ENCODE measurements around the gene GRB2. TPM values are rescaled to one million over a fixed set of nuclear protein-coding genes. Genes with fewer than 3 reads are reported as not detected.

GRB2 gene
- total and polyA plus RNA-seq, 2 of the 8 experiments (the other 6 are each of a cell fraction or from before 2014, with no cell fraction given) = 44.2 to 101 TPM

- Histone ChIP-seq H2BK15ac (ENCODE audit: low read length) (no peak overlapping the region), H3K4me3 (ENCODE audit: extremely low read depth in 1 of 4, insufficient read depth in 2 of 4, low read depth in 3 of 4, low read length in 4 of 4) (no peak overlapping the region), H4K5ac (ENCODE audit: insufficient read length, low read depth, low read length) (no peak overlapping the region), H3K4ac (replicated peaks; ENCODE audit: insufficient read length, low read depth, low read length) (no peak overlapping the region), H4K8ac (ENCODE audit: extremely low read depth, insufficient read depth, low read length) (no peak overlapping the region), H3K27ac (ENCODE audit: low read depth, low read length) (no peak overlapping the region), H3K79me1 (ENCODE audit: low read depth, low read length) (no peaks in the 10 kb centered on the region), H3K79me2 (ENCODE audit: control insufficient read depth in 1 of 2, insufficient read depth in 2 of 2, low read length in 2 of 2) (no peaks in the 10 kb centered on the region), H2BK20ac (ENCODE audit: low read length) (no peak overlapping the region), H3K27me3 (replicated peaks in 1 of 4; ENCODE audit: control insufficient read depth in 3 of 4, extremely low read depth in 1 of 4, insufficient read depth in 3 of 4, low read length in 3 of 4) (no peaks in the 10 kb centered on the region), H2AK5ac (ENCODE audit: low read depth, low read length) (no peak overlapping the region), H4K91ac (replicated peaks; ENCODE audit: insufficient read length, low read length) (no peak overlapping the region), H3K4me1 (replicated peaks in 1 of 4; ENCODE audit: control insufficient read depth in 3 of 4, insufficient read depth in 4 of 4, low read length in 3 of 4) (peaks cover 0 to 7% (median 4%) of the 10 kb centered on the region in 4 experiments; a peak in 6 of 7 replicates), H3K56ac (replicated peaks; ENCODE audit: insufficient read length, low read depth, low read length) (no peak overlapping the region), H2BK120ac (replicated peaks; ENCODE audit: low read depth, low read length) (no peak overlapping the region), H3K36me3 (ENCODE audit: control insufficient read depth in 2 of 4, insufficient read depth in 4 of 4, low read length in 3 of 4) (no peaks in the 10 kb centered on the region), H3K4me2 (ENCODE audit: insufficient read depth in 1 of 2, low read depth in 2 of 2, low read length in 2 of 2) (no peak overlapping the region), H3K9me3 (ENCODE audit: insufficient read depth in 2 of 2, low read depth in 1 of 2, low read length in 1 of 2) (no peaks in the 10 kb centered on the region), H3K14ac (ENCODE audit: insufficient read length) (no peak overlapping the region), H2BK12ac (ENCODE audit: low read depth, low read length) (no peak overlapping the region), H3K18ac (ENCODE audit: extremely low read depth, low read length) (no peak overlapping the region), H3K23ac (ENCODE audit: insufficient read length) (no peak overlapping the region), H2BK5ac (ENCODE audit: low read depth, low read length) (no peak overlapping the region), H2AFZ (ENCODE audit: low read length) (no peak overlapping the region), H4K20me1 (replicated peaks in 1 of 2; ENCODE audit: control insufficient read depth in 1 of 2, insufficient read depth in 2 of 2, low read length in 2 of 2) (no peaks in the 10 kb centered on the region), H3K23me2 (ENCODE audit: low read depth, low read length) (peaks cover 8% of the 10 kb centered on the region), H3K9ac (replicated peaks in 1 of 4; ENCODE audit: extremely low read depth in 1 of 4, low read depth in 3 of 4, low read length in 3 of 4) (no peak overlapping the region)
- CTCF ChIA-PET (ENCODE audit: partially characterized antibody) = interaction anchor here (0.6 to 1.9 kb wide), 6 partner anchors 10 to 363 kb away, joined by 3 to 7 read pairs (median 3); no protein-coding TSS in a partner anchor
- DNase-seq (ENCODE audit: low read depth in 1 of 2, low spot score in 2 of 2) (no peak), FAIRE-seq (no peak)
- POLR2A ChIA-PET (ENCODE audit: partially characterized antibody) = interaction anchor here (0.8 to 0.9 kb wide), 2 partner anchors 13 to 193 kb away, joined by 3 read pairs; partner anchors contain the start of gene GGA3
- no peak for TF ChIP-seq SP1 (IDR thresholded peaks at IDR 0.05; ENCODE audit: low read depth, low read length)
- TF ChIP-seq BCL11A (IDR thresholded peaks at IDR 0.05; ENCODE audit: low read depth in 2 of 2, low read length in 2 of 2) = no peak
- TF ChIP-seq CEBPB (IDR thresholded peaks at IDR 0.05; ENCODE audit: low read depth, low read length) = no peak
Observed at GRCh38 chr17:75454193-75454592, 48.7 kb upstream of the GRB2 start.

All from H1 (cell line).